Adrenal gland (tissue), 12 donors: Measurements from ENCODE around the gene NPAS3. TPM values are rescaled to one million over a fixed set of nuclear protein-coding genes. Genes with fewer than 3 reads are reported as not detected.
A peak's percentile ranks its signal among the peaks of the same experiment; 100 is the strongest.

Experiments
- DNase-seq, 7 donors: peaks; one replicate each; pipeline ENCODE4 v3.0.0-alpha.2; 2019 to 2020
- H3K27ac ChIP-seq, 5 donors: fragments of 200-600 bp; sonication (generic) in 4 of 5; 1 replicate in 3 of 5; 2 replicates in 2 of 5; pipeline versions ENCODE4 v1.5.1 to v1.8.0; 2016 to 2020; ENCODE audit warnings: mild to moderate bottlenecking in 1 of 5
- H3K27me3 ChIP-seq: fragments of 200-600 bp; 2 replicates; pipeline ENCODE4 v1.8.0; 2021
- H3K36me3 ChIP-seq, 2 donors: fragments of 200-600 bp; replicated peaks in 1 of 2; 1 replicate in 1 of 2; 2 replicates in 1 of 2; pipeline versions ENCODE4 v1.5.1 to v1.8.0; 2018 to 2022
- H3K4me1 ChIP-seq, 2 donors: fragments of 200-600 bp; replicated peaks in 1 of 2; 1 replicate in 1 of 2; 2 replicates in 1 of 2; pipeline versions ENCODE4 v1.5.1 to v1.8.0; 2018 to 2021
- H3K4me3 ChIP-seq, 4 donors: fragments of 200-600 bp; sonication (generic) in 3 of 4; one replicate each; pipeline ENCODE4 v1.5.1; 2016 to 2018
- H3K9me3 ChIP-seq, 3 donors: fragments of 200-600 bp; sonication (generic) in 1 of 3; replicated peaks in 1 of 3; 1 replicate in 2 of 3; 2 replicates in 1 of 3; pipeline versions ENCODE4 v1.5.1 to v1.8.0; 2016 to 2021
- POLR2A ChIP-seq, 2 donors: fragments of 450-650 bp; IDR thresholded peaks; one replicate each; pipeline ENCODE4 v1.6.1; 2017; ENCODE audit warnings: antibody characterized with exemption in 2 of 2, mild to moderate bottlenecking in 2 of 2, moderate library complexity in 1 of 2
- WGBS, 4 donors: extraction: QIAGEN DNeasy Blood & Tissue Kit in 2 of 4; methylation state at CpG; one replicate each; pipeline versions ENCODE4 v1.1.5 to v1.1.7; 2013 to 2017; 5-methylcytosine and 5-hydroxymethylcytosine counted together
- intact Hi-C, 2 donors: fragments of 100-400 bp; cut with DNase I; formaldehyde crosslinking; loops; one replicate each; pipeline versions ENCODE4 v1.14.1 to v1.15.0; 2022 to 2023
- polyA plus RNA-seq, 3 donors: library from polyadenylated mRNA; stranded (reverse); fragments of 200-250 nt in 2 of 3; fragments of 350-450 nt in 1 of 3; fragmentation: Illumina TruSeq in 1 of 3; extraction: RNeasy Lipid Tissue Mini Kit (QIAGEN cat#74804) in 1 of 3; gene quantifications; one replicate each; pipeline ENCODE4 v1.2.3, GENCODE V29; 2013 to 2014
- total RNA-seq, 9 donors: library from RNA; depleted of rRNA in 4 of 9; stranded (reverse); fragments of >200 nt in 4 of 9; fragments of 120-200 nt in 1 of 9; fragmentation: NEBNext Ultra II Directional in 1 of 9; extraction: Animal tissue kit (Norgen Biotek cat#: 25700) in 1 of 9; gene quantifications; one replicate each; pipeline versions ENCODE4 v1.1.0 to v1.2.4, GENCODE V29; 2013 to 2023
- TF ChIP-seq, protein P1 (sequence below), 6 experiments: fragments of 450-650 bp in 4 of 6; fragments of 200-600 bp in 2 of 6; sonication (generic) in 1 of 6; IDR thresholded peaks; 1 replicate in 5 of 6; 2 replicates in 1 of 6; pipeline versions ENCODE4 v1.5.1 to v1.8.0; 2016 to 2021; ENCODE audit warnings: antibody characterized with exemption in 6 of 6, mild to moderate bottlenecking in 2 of 6, moderate library complexity in 1 of 6
- donor health status: healthy with polysubstance abuse.
- donor health status: Bipolar disorder and iron deficiency.
- donor health status: DM: yes; HTN: yes; CAD: no.
- donor health status: DM: no; HTN: no; CAD: no.
- donor health status: DM: no; HTN: no; CAD: no.
- donor health status: DM: yes; HTN: yes; CAD: no.

The NPAS3 gene
- total and polyA plus RNA-seq, 12 donors, result 0.36 to 7.5 (median 1.5) TPM

DNA sequence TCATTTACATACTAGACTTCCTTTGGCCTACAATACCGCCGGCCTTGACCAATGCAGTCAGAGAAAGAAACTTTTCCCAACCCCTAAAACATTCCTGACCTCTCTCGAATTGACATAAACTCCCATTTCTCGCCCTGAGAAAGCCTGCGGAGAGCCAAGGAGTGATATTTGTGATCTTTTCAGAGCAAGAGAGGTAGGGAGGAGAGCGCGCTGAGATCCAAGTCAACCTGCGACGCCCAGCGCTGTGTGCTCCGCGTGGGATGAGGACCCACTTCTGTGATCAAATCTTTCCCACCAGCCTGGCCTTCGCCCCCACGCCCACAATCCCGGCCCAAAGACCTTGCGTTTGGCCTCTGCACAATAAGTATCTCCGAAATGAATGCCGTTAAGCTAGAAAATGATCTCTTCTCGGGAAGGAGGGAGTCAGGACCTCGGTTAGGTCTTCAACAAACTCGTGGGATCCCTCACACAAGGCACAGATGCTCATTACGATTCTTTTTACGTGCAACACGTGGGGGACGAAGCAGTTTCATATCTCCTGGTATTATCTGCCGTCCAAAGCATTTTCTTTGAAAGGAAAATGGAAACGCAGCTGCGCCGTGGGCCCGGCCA, 6.3 kb upstream of the NPAS3 start:
- intact Hi-C loops, result loop anchor here in 1 of 2 donors (10.0 kb wide), 1 partner anchor 208 kb away; no protein-coding TSS in a partner anchor
- TF ChIP-seq, protein P1, sequence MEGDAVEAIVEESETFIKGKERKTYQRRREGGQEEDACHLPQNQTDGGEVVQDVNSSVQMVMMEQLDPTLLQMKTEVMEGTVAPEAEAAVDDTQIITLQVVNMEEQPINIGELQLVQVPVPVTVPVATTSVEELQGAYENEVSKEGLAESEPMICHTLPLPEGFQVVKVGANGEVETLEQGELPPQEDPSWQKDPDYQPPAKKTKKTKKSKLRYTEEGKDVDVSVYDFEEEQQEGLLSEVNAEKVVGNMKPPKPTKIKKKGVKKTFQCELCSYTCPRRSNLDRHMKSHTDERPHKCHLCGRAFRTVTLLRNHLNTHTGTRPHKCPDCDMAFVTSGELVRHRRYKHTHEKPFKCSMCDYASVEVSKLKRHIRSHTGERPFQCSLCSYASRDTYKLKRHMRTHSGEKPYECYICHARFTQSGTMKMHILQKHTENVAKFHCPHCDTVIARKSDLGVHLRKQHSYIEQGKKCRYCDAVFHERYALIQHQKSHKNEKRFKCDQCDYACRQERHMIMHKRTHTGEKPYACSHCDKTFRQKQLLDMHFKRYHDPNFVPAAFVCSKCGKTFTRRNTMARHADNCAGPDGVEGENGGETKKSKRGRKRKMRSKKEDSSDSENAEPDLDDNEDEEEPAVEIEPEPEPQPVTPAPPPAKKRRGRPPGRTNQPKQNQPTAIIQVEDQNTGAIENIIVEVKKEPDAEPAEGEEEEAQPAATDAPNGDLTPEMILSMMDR (IDR thresholded peaks at IDR 0.05), result no peak
- no peak for TF ChIP-seq POLR2A (IDR thresholded peaks at IDR 0.05)
- no peaks in the 10 kb centered on the region for H3K36me3 ChIP-seq
- H3K4me1 ChIP-seq, result peaks cover 15 to 21% of the 10 kb centered on the region in 2 donors
- WGBS, 4 donors, result 52 to 68% (median 60%) methylated on average over 30 of the region's 30 CpGs
- peak overlapping the region in 1 of 4 donors; percentile 54 for H3K4me3 ChIP-seq
- H3K9me3 ChIP-seq, result no peaks in the 10 kb centered on the region
- H3K27me3 ChIP-seq, result peaks cover 46% of the 10 kb centered on the region
- H3K27ac ChIP-seq, result no peak overlapping the region
- no peak for DNase-seq

DNA sequence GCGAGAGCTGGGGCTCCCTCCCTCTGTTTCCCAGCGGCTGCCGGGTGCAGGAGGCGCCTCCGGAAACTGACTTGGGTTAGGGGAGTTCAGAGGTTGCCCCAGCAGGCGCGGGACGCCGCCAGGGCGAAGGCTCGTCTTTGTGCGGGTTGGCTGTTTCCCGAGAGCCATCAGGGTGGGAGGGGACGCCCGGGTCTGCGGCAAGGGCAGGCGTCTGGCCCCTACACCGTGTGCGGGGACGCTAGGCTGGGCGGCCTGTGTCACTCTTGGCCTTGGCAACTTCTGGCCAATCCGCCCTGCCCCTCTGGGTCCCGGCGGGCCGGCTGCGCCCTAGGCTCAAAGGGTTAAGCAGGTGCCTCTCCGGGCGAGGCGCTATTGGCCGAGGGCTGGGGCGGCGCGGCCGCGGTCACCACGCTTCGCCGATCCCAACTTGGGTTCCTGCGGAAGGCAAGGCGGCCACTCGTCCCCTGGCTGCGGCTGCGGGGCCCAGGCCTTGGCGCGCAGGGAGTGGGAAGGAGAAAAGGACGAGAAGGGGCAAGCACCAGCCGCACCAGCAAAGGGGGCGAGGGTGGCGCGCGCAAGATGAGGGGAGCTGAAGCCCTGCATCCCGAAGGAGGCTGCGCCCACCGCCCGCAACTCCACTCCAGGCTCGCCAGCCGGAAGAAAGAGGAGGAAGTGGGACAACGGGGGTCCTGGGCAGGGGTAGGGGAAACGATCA, 5.6 kb upstream of the NPAS3 start:
- intact Hi-C loops, result loop anchor here in 1 of 2 donors (10.0 kb wide), 1 partner anchor 208 kb away; no protein-coding TSS in a partner anchor
- no peak overlapping the region for H3K27ac ChIP-seq
- TF ChIP-seq POLR2A (IDR thresholded peaks at IDR 0.05), result no peak
- TF ChIP-seq, protein P1 (IDR thresholded peaks at IDR 0.05), result no peak
- no peaks in the 10 kb centered on the region for H3K36me3 ChIP-seq
- H3K4me1 ChIP-seq, result peaks cover 15 to 21% of the 10 kb centered on the region in 2 donors
- DNase-seq, result peak in 5 of 7 donors; percentile 22 to 48 (median 43)
- no peaks in the 10 kb centered on the region for H3K9me3 ChIP-seq
- peaks cover 46% of the 10 kb centered on the region for H3K27me3 ChIP-seq
- H3K4me3 ChIP-seq, result peak overlapping the region in 1 of 4 donors; percentile 54
- 1 to 9% (median 3%) methylated on average over 25 to 59 of the region's 59 CpGs for WGBS, 4 donors

DNA sequence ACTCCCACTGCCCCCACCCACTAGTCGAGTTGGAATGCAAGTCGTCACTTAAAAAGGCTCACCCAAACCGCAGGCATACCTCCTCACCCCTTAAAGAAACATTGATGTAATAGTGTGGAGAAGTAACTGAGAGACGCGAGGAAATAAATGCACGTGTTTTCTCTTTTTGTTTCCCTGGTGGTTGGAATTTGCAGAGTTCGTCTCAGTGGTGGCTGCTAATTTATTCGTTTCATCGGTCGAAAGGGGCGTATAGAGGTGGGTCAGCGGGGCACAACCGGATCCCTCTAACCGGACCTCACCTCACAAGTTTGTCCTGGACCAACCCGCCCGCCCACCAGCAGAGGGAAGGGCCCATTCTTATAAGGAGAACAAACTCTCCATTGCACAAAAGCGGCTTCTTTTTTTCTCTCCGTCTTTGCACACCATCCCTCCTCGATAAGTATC, 5.0 kb upstream of the NPAS3 start:
- WGBS, 4 donors, result 0 to 2% (median 0%) methylated on average over 17 to 19 of the region's 19 CpGs
- H3K9me3 ChIP-seq, result no peaks in the 10 kb centered on the region
- intact Hi-C loops, result loop anchor here in 1 of 2 donors (10.0 kb wide), 1 partner anchor 209 kb away; no protein-coding TSS in a partner anchor
- peaks cover 15 to 21% of the 10 kb centered on the region in 2 donors for H3K4me1 ChIP-seq
- peaks cover 46% of the 10 kb centered on the region for H3K27me3 ChIP-seq
- DNase-seq, result peak in 2 of 7 donors; percentile 2 to 13
- no peaks in the 10 kb centered on the region for H3K36me3 ChIP-seq
- TF ChIP-seq, protein P1 (IDR thresholded peaks at IDR 0.05), result peak in 4 of 6 experiments; percentile 7 to 31 (median 18)
- no peak for TF ChIP-seq POLR2A (IDR thresholded peaks at IDR 0.05)
- H3K27ac ChIP-seq, result no peak overlapping the region
- peak overlapping the region in 2 of 4 donors; percentile 11 to 54 for H3K4me3 ChIP-seq
